SK-MEL-5 (cell line): ENCODE results near the gene TMEM81. TPM values are rescaled to one million over a fixed set of nuclear protein-coding genes. Genes with fewer than 3 reads are reported as not detected.

Experiments used
- DNase-seq: peaks from one replicate; pipeline ENCODE4 v3.0.0-alpha.2; 2016; ENCODE audit warnings: low read depth, low spot score
- in situ Hi-C: cut with HindIII; loops from 2 replicates; pipeline ENCODE4 v1.10.0; 2016; ENCODE audit warnings: low sequenced_read_pairs, high pct_unique_total_duplicates, low pct_unique_long_range_greater_than_20kb
- total RNA-seq: library from RNA; depleted of rRNA; stranded (reverse); fragments of >200 nt; shearing (Covaris generic); gene quantifications from 2 replicates; pipeline ENCODE4 v1.2.3, GENCODE V29; 2014

Gene TMEM81
- total RNA-seq, 1 experiment from 2014 or later, result 1.3 TPM

- in situ Hi-C loops, result no loop called here
- no peak for DNase-seq
These were observed 18.6 kb downstream of the TMEM81 start for GRCh38 chr1:205065666-205066065.

DNA sequence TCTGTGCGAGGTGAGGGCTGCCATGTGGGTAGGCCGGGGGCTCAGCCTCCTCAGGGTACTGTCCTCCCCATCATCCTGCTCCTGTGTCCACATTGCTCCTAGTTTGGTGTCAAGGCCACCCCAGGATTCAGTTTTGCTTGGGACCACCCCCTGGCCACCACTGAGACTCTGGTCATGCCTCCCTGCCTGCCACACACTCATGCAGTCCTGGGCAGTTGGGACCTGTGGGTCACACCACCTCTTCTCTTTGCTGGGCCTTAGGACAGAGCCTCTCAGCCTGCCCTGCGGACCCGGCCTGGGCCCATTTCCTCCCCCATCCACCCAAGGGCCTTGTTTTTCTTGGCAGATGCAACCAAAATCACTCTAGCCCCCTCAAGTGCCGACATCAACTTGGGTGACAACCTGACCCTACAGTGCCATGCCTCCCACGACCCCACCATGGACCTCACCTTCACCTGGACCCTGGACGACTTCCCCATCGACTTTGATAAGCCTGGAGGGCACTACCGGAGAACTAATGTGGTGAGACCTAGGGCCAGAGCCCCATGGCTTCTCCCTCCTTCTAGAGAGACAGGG, 19.4 kb downstream of the TMEM81 start:
- DNase-seq, result no peak
- in situ Hi-C loops, result no loop called here

- no peak for DNase-seq
- in situ Hi-C loops, result no loop called here
These were observed 20.0 kb downstream of the TMEM81 start for GRCh38 chr1:205064301-205064700.

GRCh38 chr1:205062895-205063294, 21.4 kb downstream of the TMEM81 start:
- in situ Hi-C loops, result no loop called here
- DNase-seq, result no peak

DNA sequence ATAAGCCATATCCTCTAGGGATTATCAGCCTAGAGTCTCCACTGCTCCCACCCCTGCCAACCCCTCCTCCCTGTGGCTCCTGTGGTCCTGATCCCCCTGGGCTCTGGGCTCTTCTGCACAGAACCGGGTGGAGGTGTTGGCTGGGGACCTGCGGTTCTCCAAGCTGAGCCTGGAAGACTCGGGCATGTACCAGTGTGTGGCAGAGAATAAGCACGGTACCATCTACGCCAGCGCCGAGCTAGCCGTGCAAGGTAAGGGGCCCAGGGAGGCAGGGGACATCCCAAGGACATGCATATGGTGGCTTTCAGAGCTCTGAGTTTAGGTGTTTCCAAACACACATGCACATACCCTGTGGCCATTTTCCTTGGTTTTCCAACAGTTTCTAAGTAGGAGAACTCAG, 21.9 kb downstream of the TMEM81 start:
- in situ Hi-C loops, result no loop called here
- DNase-seq, result no peak

GRCh38 chr1:205061665-205062069, 22.6 kb downstream of the TMEM81 start:
- DNase-seq, result peak; percentile 83
- in situ Hi-C loops, result no loop called here

GRCh38 chr1:205061227-205061626, 23.0 kb downstream of the TMEM81 start:
- in situ Hi-C loops, result no loop called here
- DNase-seq, result no peak

- no peak for DNase-seq
- in situ Hi-C loops, result no loop called here
These were observed 23.5 kb downstream of the TMEM81 start for GRCh38 chr1:205060746-205061145.

- no peak for DNase-seq
- in situ Hi-C loops, result no loop called here
These were observed 24.6 kb downstream of the TMEM81 start for GRCh38 chr1:205059660-205060059.

DNA sequence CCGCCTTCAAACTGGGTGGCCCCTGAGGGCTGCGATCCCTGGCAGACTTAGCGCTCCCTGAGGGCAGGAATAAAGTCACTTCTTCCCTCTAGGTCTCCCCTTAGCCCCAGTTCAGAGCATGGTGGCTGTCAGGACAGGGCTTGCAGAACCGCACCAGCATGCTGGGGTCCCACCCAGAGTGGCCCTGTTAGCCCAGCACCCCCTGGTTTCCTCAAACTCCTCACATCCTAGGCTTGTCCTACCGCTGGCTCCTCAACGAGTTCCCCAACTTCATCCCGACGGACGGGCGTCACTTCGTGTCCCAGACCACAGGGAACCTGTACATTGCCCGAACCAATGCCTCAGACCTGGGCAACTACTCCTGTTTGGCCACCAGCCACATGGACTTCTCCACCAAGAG, 25.4 kb downstream of the TMEM81 start:
- DNase-seq, result no peak
- in situ Hi-C loops, result no loop called here

- DNase-seq, result no peak
- in situ Hi-C loops, result no loop called here
These were observed 26.3 kb downstream of the TMEM81 start for GRCh38 chr1:205057808-205058575.

DNA sequence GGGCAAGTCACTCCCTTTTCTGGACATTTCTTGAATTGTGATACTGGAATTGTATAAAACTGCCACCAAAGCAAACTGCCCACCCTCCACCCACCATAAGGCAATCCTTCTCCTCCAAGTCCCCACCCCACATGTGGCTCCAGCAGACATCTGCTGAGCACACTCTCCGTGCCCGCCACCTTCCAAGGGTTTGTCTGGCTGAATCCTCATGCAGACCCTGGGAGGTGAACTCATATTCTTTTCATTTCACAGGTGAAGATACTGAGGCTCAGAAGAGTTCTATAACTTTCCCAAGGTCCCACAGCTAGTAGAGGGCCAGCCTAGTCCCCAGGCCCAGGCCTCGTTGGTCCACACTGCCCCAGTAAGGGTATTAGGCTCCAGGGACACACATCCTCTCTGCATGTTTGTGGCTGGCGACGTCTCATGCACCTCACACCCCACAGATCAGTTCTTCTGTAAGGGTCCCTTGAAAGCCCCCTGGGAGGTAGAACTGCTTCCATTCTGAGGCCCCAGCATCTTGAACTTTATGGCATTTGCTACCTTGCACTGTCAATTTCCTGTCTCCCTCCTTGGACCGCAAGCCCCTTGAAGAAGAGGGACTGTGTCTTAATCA, 27.2 kb downstream of the TMEM81 start:
- in situ Hi-C loops, result no loop called here
- no peak for DNase-seq

GRCh38 chr1:205056188-205056611, 28.1 kb downstream of the TMEM81 start:
- no peak for DNase-seq
- in situ Hi-C loops, result no loop called here

DNA sequence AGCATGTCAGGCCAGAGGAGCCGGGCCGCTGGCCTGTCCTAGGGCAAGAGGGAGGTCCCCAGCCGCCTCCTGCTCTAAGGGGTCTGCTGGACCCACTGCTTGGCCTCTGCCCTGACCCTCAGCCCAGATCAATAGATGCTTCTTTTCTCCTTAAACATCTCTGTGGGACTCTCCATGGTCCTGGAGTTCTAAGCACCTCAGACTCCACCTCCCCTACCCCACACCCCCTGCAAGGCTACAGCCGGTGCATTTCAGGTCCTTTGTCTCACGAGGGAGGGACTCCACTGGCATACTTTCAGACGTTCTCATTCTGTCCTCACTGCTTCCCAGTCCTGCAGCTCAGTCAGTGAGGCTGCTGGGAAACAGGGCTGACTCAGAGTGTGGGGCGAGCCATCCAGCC, 30.2 kb downstream of the TMEM81 start:
- DNase-seq, result no peak
- in situ Hi-C loops, result no loop called here

- DNase-seq, result no peak
These were observed 31.0 kb downstream of the TMEM81 start for GRCh38 chr1:205053296-205053695.

GRCh38 chr1:205052690-205053089, 31.6 kb downstream of the TMEM81 start:
- no peak for DNase-seq
- in situ Hi-C loops, result no loop called here

More at GRCh38 chr1:205053296-205053695, 31.0 kb downstream of the TMEM81 start:
- in situ Hi-C loops, result no loop called here

DNA sequence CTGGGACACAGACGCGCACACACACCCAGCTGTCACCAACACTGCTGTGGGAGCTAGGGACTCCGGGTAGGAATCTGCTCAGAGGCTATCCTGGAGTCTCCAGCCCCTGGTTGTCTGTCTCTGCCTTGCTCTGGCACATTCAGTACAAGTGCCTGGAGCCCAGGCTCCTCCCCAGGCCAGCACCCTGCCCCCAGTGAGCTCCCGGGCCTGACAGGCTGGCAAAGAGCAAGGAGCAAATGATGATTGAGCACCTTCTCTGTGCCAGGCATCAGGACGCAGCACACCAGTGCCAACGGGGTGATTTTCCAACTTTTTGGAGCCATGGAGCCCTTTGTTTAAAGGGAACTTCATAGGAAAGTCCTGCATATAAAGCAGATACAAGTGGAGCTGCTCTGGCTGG, 34.8 kb downstream of the TMEM81 start:
- in situ Hi-C loops, result no loop called here
- DNase-seq, result no peak

DNA sequence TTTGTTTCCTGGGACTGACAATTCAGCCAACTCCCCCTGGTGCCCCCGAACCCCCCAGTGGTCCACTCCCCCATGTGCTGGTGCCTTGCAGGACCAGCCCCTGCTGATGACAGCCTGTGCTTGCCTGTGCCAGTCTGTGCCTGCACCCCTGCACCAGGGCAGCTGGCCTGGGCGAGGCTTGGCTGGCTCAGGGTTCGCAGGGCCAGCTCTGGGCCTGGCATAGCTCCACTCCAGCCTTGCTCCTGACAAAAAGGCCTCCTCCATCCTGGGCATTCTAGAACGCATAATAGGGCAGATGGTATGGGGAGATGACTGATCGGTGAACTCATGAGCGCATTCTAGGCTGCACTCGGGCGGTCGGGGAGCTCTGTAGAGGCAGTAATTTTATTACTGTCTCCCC, 35.9 kb downstream of the TMEM81 start:
- in situ Hi-C loops, result no loop called here
- no peak for DNase-seq

- in situ Hi-C loops, result no loop called here
- DNase-seq, result no peak
These were observed 36.5 kb downstream of the TMEM81 start for GRCh38 chr1:205047764-205048231.
